ENCODE data around the gene ZNF112.
A peak's percentile ranks its signal among the peaks of the same experiment; 100 is the strongest.

ZNF112 gene

GRCh38 chr19:44332145-44332544, 24.3 kb downstream of the ZNF112 start:
- DNase-seq (ENCODE audit: insufficient read length, low spot score) = no peak
- FAIRE-seq = no peak
- TF ChIP-seq TAF1 (IDR thresholded peaks at IDR 0.05; ENCODE audit: low read depth, low read length) (no peak), PAX5 (IDR thresholded peaks at IDR 0.05; ENCODE audit: insufficient read depth, low read length, severe bottlenecking) (no peak), SPI1 (IDR thresholded peaks at IDR 0.05; ENCODE audit: low read depth, low read length) (no peak), POU2F2 (IDR thresholded peaks at IDR 0.05; ENCODE audit: low read depth, low read length) (no peak)

- no peak for TF ChIP-seq SPI1 (IDR thresholded peaks at IDR 0.05; ENCODE audit: low read depth, low read length)
- FAIRE-seq (no peak), DNase-seq (ENCODE audit: insufficient read length, low spot score) (no peak)
Observed at GRCh38 chr19:44315883-44316282, 40.6 kb downstream of the ZNF112 start.

- no peak for FAIRE-seq
- no peak for DNase-seq (ENCODE audit: insufficient read length, low spot score)
- TF ChIP-seq POLR2AphosphoS5 (IDR thresholded peaks at IDR 0.05; ENCODE audit: low read depth, low read length) = no peak
Observed at GRCh38 chr19:44313231-44313630, 43.2 kb downstream of the ZNF112 start.

GRCh38 chr19:44308011-44308410, 48.5 kb downstream of the ZNF112 start:
- no peak for TF ChIP-seq PAX5 (IDR thresholded peaks at IDR 0.05; ENCODE audit: insufficient read depth, low read length, severe bottlenecking)
- no peak for TF ChIP-seq SPI1 (IDR thresholded peaks at IDR 0.05; ENCODE audit: low read depth, low read length)
- TF ChIP-seq TAF1 (IDR thresholded peaks at IDR 0.05; ENCODE audit: low read depth, low read length) = no peak
- TF ChIP-seq POLR2A (IDR thresholded peaks at IDR 0.05; ENCODE audit: low read depth, low read length) = no peak
- TF ChIP-seq POU2F2 (IDR thresholded peaks at IDR 0.05; ENCODE audit: low read depth, low read length) = no peak
- TF ChIP-seq POLR2AphosphoS5 (IDR thresholded peaks at IDR 0.05; ENCODE audit: low read depth, low read length) = no peak
- DNase-seq (ENCODE audit: insufficient read length, low spot score) = no peak
- FAIRE-seq = no peak

- TF ChIP-seq TAF1 (IDR thresholded peaks at IDR 0.05; ENCODE audit: low read depth, low read length) (no peak), POLR2A (IDR thresholded peaks at IDR 0.05; ENCODE audit: low read depth, low read length) (no peak), POLR2AphosphoS5 (IDR thresholded peaks at IDR 0.05; ENCODE audit: low read depth, low read length) (no peak), POU2F2 (IDR thresholded peaks at IDR 0.05; ENCODE audit: low read depth, low read length) (no peak), SPI1 (IDR thresholded peaks at IDR 0.05; ENCODE audit: low read depth, low read length) (no peak)
- FAIRE-seq (no peak), DNase-seq (ENCODE audit: insufficient read length, low spot score) (no peak)
Observed at GRCh38 chr19:44306283-44306682, 50.2 kb downstream of the ZNF112 start.

GRCh38 chr19:44305457-44305856, 51.0 kb downstream of the ZNF112 start:
- FAIRE-seq (no peak), DNase-seq (ENCODE audit: insufficient read length, low spot score) (no peak)
- TF ChIP-seq PAX5 (IDR thresholded peaks at IDR 0.05; ENCODE audit: insufficient read depth, low read length, severe bottlenecking) = no peak
- no peak for TF ChIP-seq TAF1 (IDR thresholded peaks at IDR 0.05; ENCODE audit: low read depth, low read length)
- TF ChIP-seq POU2F2 (IDR thresholded peaks at IDR 0.05; ENCODE audit: low read depth, low read length) = no peak
- TF ChIP-seq POLR2AphosphoS5 (IDR thresholded peaks at IDR 0.05; ENCODE audit: low read depth, low read length) = no peak
- no peak for TF ChIP-seq SPI1 (IDR thresholded peaks at IDR 0.05; ENCODE audit: low read depth, low read length)
- TF ChIP-seq POLR2A (IDR thresholded peaks at IDR 0.05; ENCODE audit: low read depth, low read length) = no peak

DNA sequence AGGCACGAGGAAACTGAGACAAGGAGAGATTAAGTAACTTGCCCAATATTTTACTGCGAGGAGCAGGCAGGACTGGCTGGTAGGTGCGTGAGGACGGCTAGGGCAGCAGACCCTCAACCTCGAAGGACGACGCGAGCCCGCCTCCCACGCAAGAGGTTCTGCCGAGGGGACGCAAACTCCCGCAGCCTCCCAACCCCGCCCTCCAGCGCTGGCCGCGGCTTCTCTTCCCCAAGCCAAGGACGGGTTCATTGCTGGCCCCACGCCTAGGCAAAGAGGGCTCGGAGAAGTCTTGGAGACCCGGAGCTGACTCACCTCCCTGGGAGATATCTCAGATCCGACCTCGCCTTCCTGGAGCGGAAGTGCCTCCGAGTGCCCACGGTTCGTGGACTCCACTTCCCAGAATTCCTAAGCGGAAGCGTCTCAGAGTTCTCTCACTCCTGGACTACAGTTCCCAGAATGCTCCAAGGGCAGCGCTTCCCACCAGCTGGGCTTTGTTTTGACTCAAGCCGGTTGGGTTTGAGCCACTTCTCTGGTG, 51.8 kb downstream of the ZNF112 start, which contains the start of gene ZNF235:
ZNF235 (minus strand) TSS at position 367 of the 535 bp plus-strand sequence. CDS start 1,621 bp downstream, outside the sequence.
- FAIRE-seq = peak; percentile 94
- peak; percentile 75 for DNase-seq (ENCODE audit: insufficient read length, low spot score)
- TF ChIP-seq POLR2A (IDR thresholded peaks at IDR 0.05; ENCODE audit: low read depth, low read length) = peak; percentile 44; the same call in 1 of the 2 replicates
- no peak for TF ChIP-seq POU2F2 (IDR thresholded peaks at IDR 0.05; ENCODE audit: low read depth, low read length)
- no peak for TF ChIP-seq PAX5 (IDR thresholded peaks at IDR 0.05; ENCODE audit: insufficient read depth, low read length, severe bottlenecking)
- TF ChIP-seq SPI1 (IDR thresholded peaks at IDR 0.05; ENCODE audit: low read depth, low read length) = peak; percentile 82
- peak; percentile 28; the same call in 1 of the 2 replicates for TF ChIP-seq TAF1 (IDR thresholded peaks at IDR 0.05; ENCODE audit: low read depth, low read length)
- peak; percentile 53; the same call in 1 of the 2 replicates for TF ChIP-seq POLR2AphosphoS5 (IDR thresholded peaks at IDR 0.05; ENCODE audit: low read depth, low read length)

- DNase-seq (ENCODE audit: insufficient read length, low spot score) (no peak), FAIRE-seq (no peak)
- no peak for TF ChIP-seq POLR2A (IDR thresholded peaks at IDR 0.05; ENCODE audit: low read depth, low read length)
- TF ChIP-seq SPI1 (IDR thresholded peaks at IDR 0.05; ENCODE audit: low read depth, low read length) = no peak
- no peak for TF ChIP-seq POLR2AphosphoS5 (IDR thresholded peaks at IDR 0.05; ENCODE audit: low read depth, low read length)
- TF ChIP-seq POU2F2 (IDR thresholded peaks at IDR 0.05; ENCODE audit: low read depth, low read length) = no peak
- no peak for TF ChIP-seq TAF1 (IDR thresholded peaks at IDR 0.05; ENCODE audit: low read depth, low read length)
- TF ChIP-seq PAX5 (IDR thresholded peaks at IDR 0.05; ENCODE audit: insufficient read depth, low read length, severe bottlenecking) = no peak
Observed at GRCh38 chr19:44303976-44304568, 52.4 kb downstream of the ZNF112 start.

DNA sequence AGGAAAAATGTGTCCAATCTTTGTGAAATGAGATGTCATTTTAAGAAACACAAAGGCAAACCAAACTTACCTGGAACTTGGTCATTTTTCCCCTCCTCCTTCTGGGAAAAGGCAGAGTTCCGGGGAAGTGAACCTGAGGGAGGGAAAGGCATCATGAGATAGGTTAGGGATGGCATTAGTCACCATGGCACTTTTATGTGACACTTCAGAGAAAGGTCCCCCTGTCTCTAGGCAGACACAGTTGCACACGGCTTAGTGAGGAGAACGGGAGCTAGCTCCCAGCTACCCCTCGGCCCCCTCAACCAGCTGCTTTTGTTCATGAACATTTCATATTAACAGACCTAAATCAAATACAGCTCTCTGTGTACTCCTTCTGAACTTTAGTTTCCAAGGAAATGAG, 53.2 kb downstream of the ZNF112 start:
- TF ChIP-seq TAF1 (IDR thresholded peaks at IDR 0.05; ENCODE audit: low read depth, low read length) (no peak), PAX5 (IDR thresholded peaks at IDR 0.05; ENCODE audit: insufficient read depth, low read length, severe bottlenecking) (no peak), SPI1 (IDR thresholded peaks at IDR 0.05; ENCODE audit: low read depth, low read length) (no peak), POU2F2 (IDR thresholded peaks at IDR 0.05; ENCODE audit: low read depth, low read length) (no peak), POLR2AphosphoS5 (IDR thresholded peaks at IDR 0.05; ENCODE audit: low read depth, low read length) (no peak)
- FAIRE-seq = no peak
- no peak for DNase-seq (ENCODE audit: insufficient read length, low spot score)

- DNase-seq (ENCODE audit: insufficient read length, low spot score) (no peak), FAIRE-seq (no peak)
- TF ChIP-seq POU2F2 (IDR thresholded peaks at IDR 0.05; ENCODE audit: low read depth, low read length) (no peak), POLR2A (IDR thresholded peaks at IDR 0.05; ENCODE audit: low read depth, low read length) (no peak), POLR2AphosphoS5 (IDR thresholded peaks at IDR 0.05; ENCODE audit: low read depth, low read length) (no peak), PAX5 (IDR thresholded peaks at IDR 0.05; ENCODE audit: insufficient read depth, low read length, severe bottlenecking) (no peak), TAF1 (IDR thresholded peaks at IDR 0.05; ENCODE audit: low read depth, low read length) (no peak), SPI1 (IDR thresholded peaks at IDR 0.05; ENCODE audit: low read depth, low read length) (no peak)
Observed at GRCh38 chr19:44284968-44285367, 71.5 kb downstream of the ZNF112 start.
